ENCODE results near the gene RCOR3.
"Not testable (repeated sequence)": the region's sequence is repeated elsewhere in the genome, so short reads cannot be mapped to it uniquely, and the experiment has no call there.

The RCOR3 gene

DNA sequence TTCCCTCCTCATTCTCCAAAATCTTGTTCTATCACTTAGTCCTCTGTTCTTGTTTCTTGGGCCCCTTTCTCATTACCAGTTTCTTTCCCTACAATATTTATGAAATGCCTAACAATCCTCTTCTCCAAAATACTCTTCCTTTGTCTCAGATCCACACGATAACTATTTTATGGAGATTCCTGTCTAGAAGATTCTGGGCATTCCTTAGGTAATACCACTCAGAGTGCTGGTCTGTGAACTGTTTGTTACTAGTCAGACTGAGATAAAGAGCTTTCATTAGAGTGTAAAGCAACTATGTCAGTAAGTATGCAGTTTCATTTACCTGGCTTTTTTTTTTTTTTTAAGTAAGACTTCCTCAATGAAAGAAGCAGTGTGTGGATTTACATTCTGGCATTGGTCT lies 18.1 kb upstream of the RCOR3 start:
- Histone ChIP-seq H3K36me3 (replicated peaks) (no peaks in the 10 kb centered on the region), H3K4me1 (no peaks in the 10 kb centered on the region), H3K4me3 (no peak overlapping the region), H3K27me3 (ENCODE audit: low read depth) (no peaks in the 10 kb centered on the region), H3K9me3 (no peaks in the 10 kb centered on the region)
- in situ Hi-C loops (cut with MboI; ENCODE audit: low sequenced_read_pairs) = no loop called here
- DNase-seq (ENCODE audit: low spot score in 2 of 2) = no peak

DNA sequence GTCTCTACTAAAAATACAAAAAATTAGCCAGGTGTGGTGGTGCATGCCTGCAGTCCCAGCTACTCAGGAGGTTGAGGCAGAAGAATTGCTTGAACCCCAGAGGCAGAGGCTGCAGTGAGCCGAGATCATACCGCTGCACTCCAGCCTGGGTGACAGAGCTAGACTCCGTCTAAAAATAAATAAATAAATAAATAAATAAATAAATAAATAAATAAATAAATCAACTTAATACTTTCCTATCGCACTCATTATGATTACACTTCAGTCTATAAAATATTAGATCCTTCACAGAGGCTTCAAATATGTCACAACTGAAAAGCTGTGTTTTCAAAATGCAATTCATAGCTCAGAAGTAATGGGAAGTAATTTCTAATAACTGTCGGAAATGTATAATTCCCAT lies 15.5 kb upstream of the RCOR3 start:
- H3K4me3 ChIP-seq; H3K27me3 ChIP-seq (ENCODE audit: low read depth); in situ Hi-C loops (cut with MboI; ENCODE audit: low sequenced_read_pairs); H3K36me3 ChIP-seq (replicated peaks); H3K4me1 ChIP-seq; H3K9me3 ChIP-seq; DNase-seq (ENCODE audit: low spot score in 2 of 2): not testable (repeated sequence)

DNA sequence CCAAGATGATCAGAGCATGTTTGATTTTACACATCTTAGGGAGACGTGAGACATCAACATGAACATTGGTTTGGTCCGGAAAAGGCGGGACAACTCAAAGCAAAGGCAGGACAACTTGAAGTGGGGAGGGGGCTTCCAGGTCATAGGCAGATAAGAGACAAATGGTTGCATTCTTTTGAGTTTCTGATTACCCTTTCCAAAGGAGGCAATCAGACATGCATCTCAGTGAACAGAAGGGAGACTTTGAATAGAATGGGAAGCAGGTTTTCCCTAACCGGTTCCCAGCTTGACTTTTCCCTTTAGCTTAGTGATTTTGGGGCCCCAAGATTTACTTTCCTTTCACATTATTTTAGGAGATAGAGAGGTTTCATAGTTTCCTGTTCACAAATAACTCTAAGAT lies 12.6 kb upstream of the RCOR3 start:
- H3K4me3 ChIP-seq; H3K4me1 ChIP-seq; DNase-seq (ENCODE audit: low spot score in 2 of 2); in situ Hi-C loops (cut with MboI; ENCODE audit: low sequenced_read_pairs); H3K27me3 ChIP-seq (ENCODE audit: low read depth); H3K9me3 ChIP-seq; H3K36me3 ChIP-seq (replicated peaks): not testable (repeated sequence)

DNA sequence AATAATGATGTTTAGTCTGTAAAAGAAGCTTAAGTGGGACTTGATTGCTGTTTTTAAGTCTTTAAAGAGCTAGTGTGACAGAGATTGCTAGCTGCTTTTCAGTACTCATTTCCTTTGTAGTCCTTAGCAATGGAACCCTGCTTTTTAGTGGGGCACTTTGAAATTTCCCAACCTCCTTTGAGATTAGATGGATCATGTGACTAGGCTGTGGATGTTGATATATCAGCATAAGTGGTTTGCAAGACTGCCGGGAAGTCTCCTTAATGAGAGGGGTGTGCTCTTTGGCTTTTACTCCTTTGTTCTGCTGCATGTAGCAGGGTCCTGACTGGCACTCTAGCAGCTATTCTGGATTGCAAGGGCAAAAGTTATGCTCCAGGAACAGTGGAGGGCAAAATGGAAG lies 11.2 kb upstream of the RCOR3 start:
- no peaks in the 10 kb centered on the region for H3K9me3 ChIP-seq
- H3K27me3 ChIP-seq (ENCODE audit: low read depth) = no peaks in the 10 kb centered on the region
- in situ Hi-C loops (cut with MboI; ENCODE audit: low sequenced_read_pairs) = no loop called here
- no peak overlapping the region for H3K4me3 ChIP-seq
- no peak for DNase-seq (ENCODE audit: low spot score in 2 of 2)
- peaks cover 6% of the 10 kb centered on the region for H3K4me1 ChIP-seq
- H3K36me3 ChIP-seq (replicated peaks) = no peaks in the 10 kb centered on the region

DNA sequence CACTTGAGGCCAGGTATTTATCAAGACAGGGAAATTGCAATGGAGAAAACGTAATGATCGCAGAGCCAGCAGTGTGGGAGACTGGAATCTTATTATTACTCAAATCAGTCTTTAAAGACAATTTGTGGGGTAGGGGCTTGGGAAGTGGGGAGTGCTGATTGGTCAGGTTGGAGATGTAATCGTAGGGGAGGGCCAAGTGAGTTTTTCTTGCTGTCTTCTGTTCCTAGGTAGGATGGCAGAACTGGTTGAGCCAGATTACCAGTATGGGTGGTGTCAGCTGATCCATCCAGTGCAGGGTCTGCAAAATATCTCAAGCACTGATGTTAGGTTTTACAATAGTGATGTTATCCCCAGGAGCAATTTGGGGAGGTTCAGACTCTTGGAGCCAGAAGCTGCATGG lies 9.6 kb upstream of the RCOR3 start:
- H3K4me1 ChIP-seq; in situ Hi-C loops (cut with MboI; ENCODE audit: low sequenced_read_pairs); H3K36me3 ChIP-seq (replicated peaks); H3K4me3 ChIP-seq; DNase-seq (ENCODE audit: low spot score in 2 of 2); H3K27me3 ChIP-seq (ENCODE audit: low read depth); H3K9me3 ChIP-seq: not testable (repeated sequence)

DNA sequence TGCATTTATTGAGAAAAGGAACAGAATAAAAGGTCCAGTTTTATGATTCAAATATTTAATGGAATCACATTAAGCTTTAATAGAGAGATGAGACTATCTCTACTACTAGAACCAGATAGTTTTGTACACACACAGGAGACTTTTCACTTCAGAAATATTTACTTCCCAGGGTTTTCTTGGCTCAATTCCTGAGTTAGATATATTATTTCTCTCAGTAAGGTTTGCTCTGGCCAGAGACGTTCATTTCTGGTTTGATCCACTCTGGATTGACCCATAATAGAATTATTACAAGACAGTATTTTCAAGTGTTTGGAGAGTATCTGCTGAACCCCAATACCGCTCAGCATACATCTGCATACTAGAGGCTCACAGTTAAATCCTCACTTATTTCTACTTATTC lies 1.3 kb upstream of the RCOR3 start:
- Histone ChIP-seq H3K27me3 (ENCODE audit: low read depth) (0 out of 2 replicates have a peak, but pooled peaks cover 2% of the 10 kb centered on the region), H3K4me3 (peak overlapping the region; percentile 95), H3K4me1 (peaks cover 19% of the 10 kb centered on the region), H3K9me3 (peaks cover 3% of the 10 kb centered on the region; the same call in 1 of the 2 replicates), H3K36me3 (replicated peaks) (peaks cover 5% of the 10 kb centered on the region)
- in situ Hi-C loops (cut with MboI; ENCODE audit: low sequenced_read_pairs) = no loop called here
- no peak for DNase-seq (ENCODE audit: low spot score in 2 of 2)

DNA sequence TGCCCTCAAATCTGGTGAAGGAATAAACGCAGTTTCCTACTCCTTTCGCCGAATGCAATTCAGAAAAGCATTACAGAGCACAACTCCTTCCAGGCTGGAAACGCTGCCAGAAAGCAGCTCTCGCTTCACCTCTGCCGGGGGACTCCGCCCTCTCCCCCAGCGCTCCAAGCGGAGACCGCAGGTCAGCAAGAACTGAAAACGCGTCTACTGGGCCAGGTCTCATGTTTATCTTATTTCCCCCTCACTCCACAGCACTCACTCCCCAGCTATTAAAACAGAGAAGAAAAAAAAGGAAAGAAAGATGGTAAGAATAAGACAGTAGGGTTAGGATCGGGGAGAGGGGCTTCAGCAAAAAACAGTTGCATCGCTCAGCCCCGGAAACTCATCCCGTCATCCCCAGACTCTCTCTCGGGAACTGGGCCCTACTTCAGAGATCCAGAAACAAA lies 833 bp upstream of the RCOR3 start:
- DNase-seq (ENCODE audit: low spot score in 2 of 2) = peak; percentile 64 to 83
- peaks cover 3% of the 10 kb centered on the region; the same call in 1 of the 2 replicates for H3K9me3 ChIP-seq
- peaks cover 19% of the 10 kb centered on the region for H3K4me1 ChIP-seq
- in situ Hi-C loops (cut with MboI; ENCODE audit: low sequenced_read_pairs) = no loop called here
- 0 out of 2 replicates have a peak, but pooled peaks cover 2% of the 10 kb centered on the region for H3K27me3 ChIP-seq (ENCODE audit: low read depth)
- H3K4me3 ChIP-seq = peak overlapping the region; percentile 95
- peaks cover 5% of the 10 kb centered on the region for H3K36me3 ChIP-seq (replicated peaks)

DNA sequence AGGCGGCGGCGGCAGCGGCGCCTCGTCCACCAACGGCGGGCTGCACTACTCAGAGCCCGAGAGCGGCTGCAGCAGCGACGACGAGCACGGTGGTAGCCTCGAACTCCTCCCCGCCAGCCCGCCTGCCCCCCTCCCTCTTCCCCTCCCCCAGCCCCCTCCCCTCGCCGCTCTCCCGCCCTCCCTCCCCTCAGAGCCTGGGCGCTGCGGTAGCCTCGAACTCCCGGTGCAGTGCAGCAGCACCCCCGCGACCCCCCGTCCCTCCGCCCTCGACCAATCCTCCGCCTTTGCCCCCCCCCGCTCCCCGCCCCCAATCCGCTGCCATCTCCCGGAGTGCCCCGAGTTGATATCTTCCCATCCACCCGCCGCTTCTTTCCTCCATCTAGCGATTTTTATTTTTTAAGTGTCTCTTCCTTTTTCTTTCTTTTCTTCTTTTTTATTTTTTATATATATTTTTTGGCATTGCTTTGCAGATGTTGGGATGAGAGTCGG lies 516 bp downstream of the RCOR3 start:
- in situ Hi-C loops (cut with MboI; ENCODE audit: low sequenced_read_pairs) = no loop called here
- peak in 1 of 2 experiments; percentile 83 for DNase-seq (ENCODE audit: low spot score in 2 of 2)
- Histone ChIP-seq H3K4me1 (peaks cover 19% of the 10 kb centered on the region), H3K4me3 (peak overlapping the region; percentile 95), H3K36me3 (replicated peaks) (peaks cover 5% of the 10 kb centered on the region), H3K9me3 (peaks cover 3% of the 10 kb centered on the region; the same call in 1 of the 2 replicates), H3K27me3 (ENCODE audit: low read depth) (0 out of 2 replicates have a peak, but pooled peaks cover 2% of the 10 kb centered on the region)

DNA sequence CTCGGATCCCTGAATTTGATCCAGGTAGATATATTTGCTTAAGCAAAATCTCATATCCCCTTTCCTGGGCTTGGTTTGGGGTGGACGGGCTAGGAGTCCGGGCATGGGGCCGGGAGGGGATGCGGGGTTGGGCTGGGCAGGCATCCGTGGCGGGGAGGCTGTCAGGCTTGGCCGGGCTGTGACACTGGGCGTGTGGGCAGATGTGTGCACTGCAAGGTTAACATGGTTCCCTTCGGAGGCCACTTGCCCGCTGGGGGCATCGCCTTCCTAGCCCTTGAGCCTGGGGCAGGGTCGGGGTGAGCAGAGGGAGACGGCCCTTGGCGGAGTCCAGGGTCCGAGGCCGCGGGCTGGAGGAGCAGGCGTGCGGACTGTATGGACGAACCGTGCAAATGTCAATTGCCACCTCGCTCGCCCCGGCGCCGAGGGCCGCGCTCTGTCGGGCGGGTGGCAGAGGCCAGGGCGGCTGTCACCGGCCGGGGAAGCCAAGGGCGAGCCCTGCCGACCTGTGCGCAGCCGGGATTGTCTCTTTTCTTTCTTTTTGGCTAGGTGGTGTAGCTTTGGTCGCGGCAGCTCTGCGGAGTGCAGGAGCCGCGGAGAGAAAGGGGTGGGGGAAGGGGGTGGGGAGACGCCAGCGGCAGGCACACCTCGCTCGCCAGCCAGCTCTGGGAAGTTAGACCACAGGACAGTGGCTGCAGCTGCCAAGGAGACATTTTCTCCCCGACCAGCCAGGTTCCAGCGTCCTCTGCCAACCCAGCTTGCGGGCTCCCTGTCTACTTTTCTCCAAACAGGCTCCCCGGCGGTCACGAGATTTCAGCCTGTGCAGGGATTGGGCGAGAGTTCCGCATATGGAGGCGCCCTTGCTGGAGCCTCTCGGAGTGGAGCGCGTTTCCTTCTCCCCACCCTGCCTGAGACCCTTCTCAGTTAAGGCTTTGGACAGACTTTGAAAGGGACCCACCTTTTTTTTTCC lies 1.3 kb downstream of the RCOR3 start:
- Histone ChIP-seq H3K4me3 (peak overlapping the region; percentile 95), H3K36me3 (replicated peaks) (peaks cover 5% of the 10 kb centered on the region), H3K4me1 (peaks cover 19% of the 10 kb centered on the region), H3K9me3 (peaks cover 3% of the 10 kb centered on the region; the same call in 1 of the 2 replicates), H3K27me3 (ENCODE audit: low read depth) (0 out of 2 replicates have a peak, but pooled peaks cover 2% of the 10 kb centered on the region)
- peak; percentile 72 to 88 for DNase-seq (ENCODE audit: low spot score in 2 of 2)
- in situ Hi-C loops (cut with MboI; ENCODE audit: low sequenced_read_pairs) = no loop called here

DNA sequence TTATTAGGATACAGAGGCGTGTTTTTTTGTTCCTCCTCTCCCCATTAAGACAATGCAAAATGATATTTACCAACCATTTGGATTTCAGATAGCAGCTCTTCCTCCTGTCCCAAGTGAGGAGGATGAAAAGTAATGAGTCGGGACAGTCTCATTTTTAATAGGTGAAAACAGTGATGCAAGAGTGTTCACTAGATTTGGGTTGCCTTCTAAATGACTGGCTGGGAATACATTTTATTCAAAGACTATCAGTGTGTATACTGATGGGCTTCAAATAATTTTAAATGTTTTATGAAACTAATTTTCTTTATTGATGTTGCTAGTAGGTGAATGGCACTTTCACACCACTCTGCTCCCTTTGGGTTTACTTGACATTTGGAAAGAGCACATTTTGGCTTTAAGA lies 2.1 kb downstream of the RCOR3 start:
- H3K9me3 ChIP-seq = peaks cover 3% of the 10 kb centered on the region; the same call in 1 of the 2 replicates
- no peak for DNase-seq (ENCODE audit: low spot score in 2 of 2)
- peak overlapping the region; percentile 95 for H3K4me3 ChIP-seq
- peaks cover 19% of the 10 kb centered on the region for H3K4me1 ChIP-seq
- peaks cover 8% of the 10 kb centered on the region for H3K36me3 ChIP-seq (replicated peaks)
- 0 out of 2 replicates have a peak, but pooled peaks cover 2% of the 10 kb centered on the region for H3K27me3 ChIP-seq (ENCODE audit: low read depth)
- in situ Hi-C loops (cut with MboI; ENCODE audit: low sequenced_read_pairs) = no loop called here

DNA sequence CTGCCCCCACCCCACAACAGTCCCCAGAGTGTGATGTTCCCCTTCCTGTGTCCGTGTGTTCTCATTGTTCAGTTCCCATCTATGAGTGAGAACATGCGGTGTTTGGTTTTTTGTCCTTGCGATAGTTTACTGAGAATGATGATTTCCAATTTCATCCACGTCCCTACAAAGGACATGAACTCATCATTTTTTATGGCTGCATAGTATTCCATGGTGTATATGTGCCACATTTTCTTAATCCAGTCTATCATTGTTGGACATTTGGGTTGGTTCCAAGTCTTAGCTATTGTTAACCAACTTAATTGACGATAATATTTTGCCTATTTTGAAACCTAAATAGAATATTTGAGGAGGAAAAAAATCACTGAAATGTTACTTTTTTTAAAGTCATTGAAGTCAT lies 3.9 kb downstream of the RCOR3 start:
- H3K27me3 ChIP-seq (ENCODE audit: low read depth); H3K4me3 ChIP-seq; H3K9me3 ChIP-seq; H3K4me1 ChIP-seq; in situ Hi-C loops (cut with MboI; ENCODE audit: low sequenced_read_pairs); DNase-seq (ENCODE audit: low spot score in 2 of 2): not testable (repeated sequence)
- H3K36me3 ChIP-seq (replicated peaks) = peaks cover 25% of the 10 kb centered on the region

DNA sequence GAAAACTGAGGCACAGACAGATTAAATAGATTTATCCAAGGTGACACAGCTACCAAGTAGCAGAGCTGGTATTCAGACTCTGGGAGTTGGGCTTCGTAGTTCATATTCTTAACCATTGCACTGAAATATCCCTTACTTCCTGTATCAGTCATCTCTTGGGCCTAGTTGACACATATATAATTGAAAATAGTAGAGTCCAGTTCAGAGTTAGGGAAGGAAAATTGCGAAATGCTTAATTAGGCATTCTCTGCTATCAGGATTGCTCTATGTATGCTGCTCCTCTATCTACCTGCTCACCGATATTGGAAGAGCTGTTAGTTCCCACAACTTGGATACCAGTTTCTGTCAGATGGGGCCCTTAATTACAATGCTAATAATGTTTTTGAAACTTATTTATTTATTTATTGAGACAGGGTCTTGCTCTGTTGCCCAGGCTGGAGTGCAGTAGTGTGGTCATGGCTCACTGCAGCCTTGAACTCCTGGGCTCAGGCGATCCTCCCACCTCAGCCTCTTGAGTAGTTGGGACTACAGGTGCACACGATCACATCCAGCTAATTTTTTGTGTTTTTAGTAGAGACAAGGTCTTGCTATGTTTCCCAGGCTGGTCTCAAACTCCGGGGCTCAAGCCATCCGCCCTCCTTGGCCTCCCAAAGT lies 8.2 kb downstream of the RCOR3 start:
- no peaks in the 10 kb centered on the region; the same call in 1 of the 2 replicates for H3K4me1 ChIP-seq
- in situ Hi-C loops (cut with MboI; ENCODE audit: low sequenced_read_pairs) = no loop called here
- H3K4me3 ChIP-seq = no peak overlapping the region
- DNase-seq (ENCODE audit: low spot score in 2 of 2) = no peak
- H3K36me3 ChIP-seq (replicated peaks) = peaks cover 29% of the 10 kb centered on the region
- H3K27me3 ChIP-seq (ENCODE audit: low read depth) = no peaks in the 10 kb centered on the region
- H3K9me3 ChIP-seq = no peaks in the 10 kb centered on the region

DNA sequence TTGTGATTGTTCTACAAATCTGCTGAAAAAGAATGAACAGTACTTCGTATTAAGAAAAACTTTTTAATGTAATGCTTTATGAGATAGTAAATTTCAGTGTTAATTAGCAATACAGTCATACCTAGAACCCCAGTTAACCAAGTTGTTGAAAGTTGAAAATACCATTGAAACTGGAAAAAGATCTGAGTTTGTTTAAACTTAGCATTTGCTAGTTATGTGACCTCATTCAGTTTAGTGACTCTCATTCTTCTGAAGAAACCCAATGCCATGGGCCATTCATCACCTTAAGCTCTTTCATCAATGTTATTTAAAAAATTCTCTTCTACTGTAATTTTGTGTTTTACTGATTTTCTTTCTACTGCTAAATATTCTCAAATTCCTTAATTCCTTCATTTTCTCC lies 20.2 kb downstream of the RCOR3 start:
- Histone ChIP-seq H3K36me3 (replicated peaks) (peaks cover 41% of the 10 kb centered on the region), H3K9me3 (no peaks in the 10 kb centered on the region), H3K4me1 (peaks cover 4% of the 10 kb centered on the region), H3K4me3 (no peak overlapping the region), H3K27me3 (ENCODE audit: low read depth) (no peaks in the 10 kb centered on the region)
- DNase-seq (ENCODE audit: low spot score in 2 of 2) = no peak
- in situ Hi-C loops (cut with MboI; ENCODE audit: low sequenced_read_pairs) = no loop called here

DNA sequence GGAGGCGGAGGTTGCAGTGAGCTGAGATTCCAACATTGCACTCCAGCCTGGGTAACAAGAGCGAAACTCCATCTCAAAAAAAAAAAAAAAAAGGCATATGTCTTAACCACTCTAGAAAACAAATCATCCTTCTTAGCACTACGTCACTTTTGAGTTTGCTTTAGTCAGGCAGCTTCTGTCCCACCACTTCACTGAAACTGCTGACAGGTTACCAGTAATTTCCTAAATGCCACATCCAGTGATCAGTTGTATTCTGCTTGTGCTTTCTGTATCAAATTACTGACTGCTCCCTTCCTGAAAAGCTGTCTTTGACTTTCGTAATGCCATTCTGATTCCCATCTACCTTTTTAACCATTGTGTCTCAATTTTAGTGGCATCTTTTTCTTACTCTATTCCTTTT lies 21.7 kb downstream of the RCOR3 start:
- Histone ChIP-seq H3K4me1 (peaks cover 4% of the 10 kb centered on the region), H3K27me3 (ENCODE audit: low read depth) (no peaks in the 10 kb centered on the region), H3K4me3 (no peak overlapping the region), H3K9me3 (no peaks in the 10 kb centered on the region), H3K36me3 (replicated peaks) (peaks cover 49% of the 10 kb centered on the region)
- DNase-seq (ENCODE audit: low spot score in 2 of 2) = no peak
- in situ Hi-C loops (cut with MboI; ENCODE audit: low sequenced_read_pairs) = no loop called here
